GM23248 (cell line): ENCODE data around the gene RAB8A. TPM values are rescaled to one million over a fixed set of nuclear protein-coding genes. Genes with fewer than 3 reads are reported as not detected.

ENCODE experiments used
- DNase-seq: peaks from one replicate; pipeline ENCODE4 v3.0.0-alpha.2; 2015
- H2AFZ ChIP-seq: fragments of 200-600 bp; sonication (generic); 2 replicates; pipeline ENCODE4 v1.6.1; 2016; ENCODE audit warnings: antibody characterized with exemption
- H3F3A ChIP-seq: fragments of 200-600 bp; sonication (generic); 2 replicates; pipeline ENCODE4 v1.6.1; 2016; ENCODE audit warnings: mild to moderate bottlenecking, antibody characterized with exemption, mixed run types; ENCODE audit not compliant: insufficient read depth
- H3K27ac ChIP-seq: fragments of 200-600 bp; sonication (generic); 2 replicates; pipeline ENCODE4 v1.5.1; 2016; ENCODE audit warnings: mild to moderate bottlenecking
- H3K27me3 ChIP-seq: fragments of 200-600 bp; sonication (generic); replicated peaks from 2 replicates; pipeline ENCODE4 v1.6.1; 2016; ENCODE audit warnings: mild to moderate bottlenecking; ENCODE audit not compliant: insufficient read depth
- H3K36me3 ChIP-seq: fragments of 200-600 bp; sonication (generic); 2 replicates; pipeline ENCODE4 v1.6.1; 2016; ENCODE audit warnings: low read depth, mild to moderate bottlenecking
- H3K4me1 ChIP-seq: fragments of 200-600 bp; sonication (generic); 2 replicates; pipeline ENCODE4 v1.6.1; 2016; ENCODE audit warnings: mild to moderate bottlenecking; ENCODE audit not compliant: insufficient read depth
- H3K4me2 ChIP-seq: fragments of 200-600 bp; sonication (generic); one replicate; pipeline ENCODE4 v1.6.1; 2016; ENCODE audit warnings: mild to moderate bottlenecking; ENCODE audit not compliant: unreplicated experiment
- H3K4me3 ChIP-seq: fragments of 200-600 bp; sonication (generic); 2 replicates; pipeline ENCODE4 v1.5.1; 2016; ENCODE audit warnings: mild to moderate bottlenecking
- H3K79me2 ChIP-seq: fragments of 200-600 bp; sonication (generic); 2 replicates; pipeline ENCODE4 v1.6.1; 2016; ENCODE audit warnings: mild to moderate bottlenecking; ENCODE audit not compliant: insufficient read depth
- H3K9ac ChIP-seq: fragments of 200-600 bp; sonication (generic); 2 replicates; pipeline ENCODE4 v1.6.1; 2016; ENCODE audit warnings: mild to moderate bottlenecking
- H3K9me2 ChIP-seq: fragments of 200-600 bp; sonication (generic); 2 replicates; pipeline ENCODE4 v1.6.1; 2016; ENCODE audit warnings: mixed run types, mild to moderate bottlenecking, moderate library complexity; ENCODE audit not compliant: insufficient read depth
- H3K9me3 ChIP-seq: fragments of 200-600 bp; sonication (generic); one replicate; pipeline ENCODE4 v1.6.1; 2017; ENCODE audit warnings: low read depth
- H4K20me1 ChIP-seq: fragments of 200-600 bp; sonication (generic); 2 replicates; pipeline ENCODE4 v1.6.0; 2016; ENCODE audit not compliant: insufficient read depth
- EZH2 ChIP-seq: fragments of 200-600 bp; sonication (generic); IDR thresholded peaks from 2 replicates; pipeline ENCODE4 v1.6.1; 2018; ENCODE audit warnings: antibody characterized with exemption, mild to moderate bottlenecking; ENCODE audit not compliant: insufficient read depth, poor library complexity, severe bottlenecking
- EZH2phosphoT487 ChIP-seq: fragments of 200-600 bp; sonication (generic); IDR thresholded peaks from 2 replicates; pipeline ENCODE4 v1.6.1; 2018; ENCODE audit warnings: antibody characterized with exemption, moderate library complexity, mild to moderate bottlenecking, low read depth; ENCODE audit not compliant: insufficient read depth
- WGBS, 2 experiments: methylation state at CpG; one replicate each; pipeline ENCODE4 v1.1.6; 2015 to 2017; ENCODE audit warnings: low lambda C conversion rate in 2 of 2, low coverage in 1 of 2; ENCODE audit errors: missing lambda C conversion rate in 2 of 2; 5-methylcytosine and 5-hydroxymethylcytosine counted together
- in situ Hi-C: fragments of 300-500 bp; cut with MboI; formaldehyde crosslinking; loops from 2 replicates; pipeline ENCODE4 v1.15.0; 2020
- polyA plus RNA-seq: library from polyadenylated mRNA; unstranded; fragments of >200 nt; fragmentation: Nextera tagmentation; extraction: Ambion mirVana; gene quantifications from 2 replicates; pipeline ENCODE4 v1.2.1, GENCODE V29; 2016
- total RNA-seq: library from RNA; depleted of rRNA; stranded (reverse); fragments of >200 nt; shearing (Covaris generic); gene quantifications from 2 replicates; pipeline ENCODE4 v1.2.3, GENCODE V29; 2014

Gene RAB8A
- total and polyA plus RNA-seq, 2 experiments from 2014 or later, result 42.6 to 112 TPM

GRCh38 chr19:16111909-16112752 lies 442 bp downstream of the RAB8A start:
- Histone ChIP-seq H3K36me3 (no peaks in the 10 kb centered on the region), H3K4me2 (peak overlapping the region; percentile 87), H3K27ac (peak overlapping the region; percentile 58), H3K9me3 (no peaks in the 10 kb centered on the region), H4K20me1 (no peaks in the 10 kb centered on the region), H3K4me1 (peaks cover 8% of the 10 kb centered on the region; the same call in 1 of the 2 replicates), H3K27me3 (no peaks in the 10 kb centered on the region), H3K9me2 (no peaks in the 10 kb centered on the region), H3K79me2 (peaks cover 54% of the 10 kb centered on the region), H3K4me3 (peak overlapping the region; percentile 96), H2AFZ (peak overlapping the region; percentile 91), H3F3A (peaks cover 5% of the 10 kb centered on the region; the same call in 1 of the 2 replicates), H3K9ac (peak overlapping the region; percentile 87)
- WGBS, 2 experiments, result 4 to 5% methylated on average over 25 to 36 of the region's 37 CpGs
- TF ChIP-seq EZH2phosphoT487 (no peak), EZH2 (no peak)
- in situ Hi-C loops, result no loop called here
- peak; percentile 41 for DNase-seq

- peaks cover 57% of the 10 kb centered on the region for H3K79me2 ChIP-seq
- H2AFZ ChIP-seq, result no peak overlapping the region
- peaks cover 8% of the 10 kb centered on the region; the same call in 1 of the 2 replicates for H3K4me1 ChIP-seq
- no peaks in the 10 kb centered on the region for H3F3A ChIP-seq
- 27 to 35% methylated on average over 2 of the region's 2 CpGs for WGBS, 2 experiments
- no peak for TF ChIP-seq EZH2
- no peak for TF ChIP-seq EZH2phosphoT487
- peak overlapping the region; percentile 87 for H3K4me2 ChIP-seq
- H3K4me3 ChIP-seq, result peak overlapping the region; percentile 96
- no peak overlapping the region for H3K27ac ChIP-seq
- no peak for DNase-seq
- H3K27me3 ChIP-seq, result no peaks in the 10 kb centered on the region
- H3K36me3 ChIP-seq, result no peaks in the 10 kb centered on the region
- H3K9ac ChIP-seq, result peak overlapping the region; percentile 87
- in situ Hi-C loops, result no loop called here
- H3K9me3 ChIP-seq, result no peaks in the 10 kb centered on the region
- no peaks in the 10 kb centered on the region for H4K20me1 ChIP-seq
- H3K9me2 ChIP-seq, result no peaks in the 10 kb centered on the region
These were observed 1.1 kb downstream of the RAB8A start for GRCh38 chr19:16112778-16113177.

- peaks cover 8% of the 10 kb centered on the region; the same call in 1 of the 2 replicates for H3K4me1 ChIP-seq
- no peak for DNase-seq
- no peak overlapping the region for H3K9ac ChIP-seq
- in situ Hi-C loops, result no loop called here
- no peaks in the 10 kb centered on the region for H3K9me3 ChIP-seq
- H3K9me2 ChIP-seq, result no peaks in the 10 kb centered on the region
- H3K4me2 ChIP-seq, result no peak overlapping the region
- H3K36me3 ChIP-seq, result peaks cover 7% of the 10 kb centered on the region; the same call in 1 of the 2 replicates
- 47 to 48% methylated on average over 3 of the region's 3 CpGs for WGBS, 2 experiments
- no peaks in the 10 kb centered on the region for H3F3A ChIP-seq
- no peak overlapping the region for H3K4me3 ChIP-seq
- no peak overlapping the region for H3K27ac ChIP-seq
- no peaks in the 10 kb centered on the region for H4K20me1 ChIP-seq
- H2AFZ ChIP-seq, result no peak overlapping the region
- H3K79me2 ChIP-seq, result peaks cover 57% of the 10 kb centered on the region
- no peaks in the 10 kb centered on the region for H3K27me3 ChIP-seq
- TF ChIP-seq EZH2 (no peak), EZH2phosphoT487 (no peak)
These were observed 2.0 kb downstream of the RAB8A start for GRCh38 chr19:16113727-16114126.

- in situ Hi-C loops, result no loop called here
- peaks cover 57% of the 10 kb centered on the region for H3K79me2 ChIP-seq
These were observed 3.8 kb downstream of the RAB8A start for GRCh38 chr19:16115301-16116039.

More at GRCh38 chr19:16115301-16116039, 3.8 kb downstream of the RAB8A start:
- H3K4me1 ChIP-seq, result peaks cover 8% of the 10 kb centered on the region; the same call in 1 of the 2 replicates
- H3K9me2 ChIP-seq, result no peaks in the 10 kb centered on the region
- 88 to 90% methylated on average over 9 of the region's 9 CpGs for WGBS, 2 experiments
- H3K27ac ChIP-seq, result no peak overlapping the region
- TF ChIP-seq EZH2, result no peak
- no peaks in the 10 kb centered on the region for H3F3A ChIP-seq
- H3K9me3 ChIP-seq, result no peaks in the 10 kb centered on the region
- H3K27me3 ChIP-seq, result no peaks in the 10 kb centered on the region
- H3K36me3 ChIP-seq, result peaks cover 10% of the 10 kb centered on the region; the same call in 1 of the 2 replicates
- no peak for DNase-seq
- H2AFZ ChIP-seq, result no peak overlapping the region
- no peak overlapping the region; the same call in 1 of the 2 replicates for H3K9ac ChIP-seq
- no peak overlapping the region for H3K4me2 ChIP-seq
- H3K4me3 ChIP-seq, result no peak overlapping the region
- no peaks in the 10 kb centered on the region for H4K20me1 ChIP-seq
